Measurements from ENCODE around the gene SHC2. TPM values are rescaled to one million over a fixed set of nuclear protein-coding genes. Genes with fewer than 3 reads are reported as not detected.

The SHC2 gene
- total and polyA plus RNA-seq, 8 donors, result 16.0 to 34.5 (median 20.2) TPM

- intact Hi-C loops (cut with DNase I), result no loop called here
- H3K27ac ChIP-seq, result no peak overlapping the region
- no peaks in the 10 kb centered on the region for H3K36me3 ChIP-seq
- TF ChIP-seq CTCF (IDR thresholded peaks at IDR 0.05), result no peak
- peak in 1 of 4 donors; percentile 70 for DNase-seq
- no peak overlapping the region for H3K4me3 ChIP-seq
- H3K27me3 ChIP-seq, result peaks cover 9 to 32% of the 10 kb centered on the region in 2 donors
- H3K9me3 ChIP-seq, result no peaks in the 10 kb centered on the region
- ATAC-seq, result no peak
- H3K4me1 ChIP-seq, result peaks cover 0 to 18% of the 10 kb centered on the region in 2 donors
Measured at GRCh38 chr19:491146-491741, 30.4 kb upstream of the SHC2 start.

GRCh38 chr19:489418-490196 lies 28.8 kb upstream of the SHC2 start:
- peak in 1 of 4 donors; percentile 25 for DNase-seq
- Histone ChIP-seq H3K36me3 (no peaks in the 10 kb centered on the region), H3K27ac (peak overlapping the region; percentile 91 to 94), H3K9me3 (no peaks in the 10 kb centered on the region), H3K4me3 (peak overlapping the region; percentile 87), H3K4me1 (peaks cover 0 to 18% of the 10 kb centered on the region in 2 donors), H3K27me3 (peaks cover 0 to 32% of the 10 kb centered on the region in 2 donors)
- peak; percentile 43 for ATAC-seq
- intact Hi-C loops (cut with DNase I), result no loop called here
- no peak for TF ChIP-seq CTCF (IDR thresholded peaks at IDR 0.05)

GRCh38 chr19:488505-489417 lies 27.9 kb upstream of the SHC2 start:
- Histone ChIP-seq H3K4me3 (peak overlapping the region; percentile 87), H3K27me3 (peaks cover 0 to 34% of the 10 kb centered on the region in 2 donors), H3K36me3 (no peaks in the 10 kb centered on the region), H3K9me3 (no peaks in the 10 kb centered on the region), H3K27ac (peak overlapping the region; percentile 91 to 94), H3K4me1 (peaks cover 0 to 14% of the 10 kb centered on the region in 2 donors)
- DNase-seq (peak; percentile 91 to 99 (median 96)), ATAC-seq (peak; percentile 98)
- no peak for TF ChIP-seq CTCF (IDR thresholded peaks at IDR 0.05)
- intact Hi-C loops (cut with DNase I), result no loop called here

GRCh38 chr19:485583-486236 lies 24.9 kb upstream of the SHC2 start:
- ATAC-seq, result no peak
- Histone ChIP-seq H3K27ac (no peak overlapping the region), H3K4me1 (peaks cover 0 to 14% of the 10 kb centered on the region in 2 donors), H3K9me3 (no peaks in the 10 kb centered on the region), H3K4me3 (no peak overlapping the region), H3K27me3 (peaks cover 0 to 40% of the 10 kb centered on the region in 2 donors), H3K36me3 (no peaks in the 10 kb centered on the region)
- intact Hi-C loops (cut with DNase I), result no loop called here
- no peak for TF ChIP-seq CTCF (IDR thresholded peaks at IDR 0.05)
- peak in 1 of 4 donors; percentile 56 for DNase-seq
